OCI-LY3 (cell line): ENCODE measurements around the gene ISLR.

Experiments used
- H2AFZ ChIP-seq: fragments of 200-600, 300-600 bp; shearing (Covaris generic); 2 replicates; pipeline ENCODE4 v1.6.0; 2014; ENCODE audit warnings: antibody characterized with exemption, low read depth, low read length
- H3K27ac ChIP-seq: fragments of 200-600, 300-600 bp; sonication (generic); 2 replicates; pipeline ENCODE4 v1.5.1; 2014; ENCODE audit warnings: mild to moderate bottlenecking, low read length, moderate library complexity, mixed read lengths
- H3K27me3 ChIP-seq: fragments of 200-600, 300-600 bp; sonication (generic); 2 replicates; pipeline ENCODE4 v1.6.1; 2014; ENCODE audit warnings: low read depth, low read length, mixed read lengths
- H3K36me3 ChIP-seq: fragments of 200-600, 300-600 bp; sonication (generic); replicated peaks from 2 replicates; pipeline ENCODE3; 2014; ENCODE audit warnings: low read depth, low read length, mixed read lengths
- H3K4me1 ChIP-seq: fragments of 300-600, 200-600 bp; sonication (generic); 2 replicates; pipeline ENCODE4 v1.6.1; 2014; ENCODE audit warnings: low read length, mixed read lengths
- H3K4me2 ChIP-seq: fragments of 200-600, 300-600 bp; sonication (generic); 2 replicates; pipeline ENCODE4 v1.6.1; 2014; ENCODE audit warnings: low read length, mixed read lengths
- H3K4me3 ChIP-seq: fragments of 300-600, 200-600 bp; sonication (generic); 2 replicates; pipeline ENCODE4 v1.5.1; 2014; ENCODE audit warnings: antibody characterized with exemption, mild to moderate bottlenecking, low read length, moderate library complexity
- H3K79me2 ChIP-seq: fragments of 300-600, 200-600 bp; shearing (Covaris generic); 2 replicates; pipeline ENCODE4 v1.6.1; 2014; ENCODE audit warnings: mild to moderate bottlenecking, low read length, mixed read lengths
- H3K9ac ChIP-seq: fragments of 300-600, 200-600 bp; shearing (Covaris generic); 2 replicates; pipeline ENCODE4 v1.6.0; 2014; ENCODE audit warnings: mild to moderate bottlenecking, low read length, moderate library complexity
- H3K9me3 ChIP-seq: fragments of 200-600, 300-600 bp; shearing (Covaris generic); 2 replicates; pipeline ENCODE4 v1.6.1; 2014; ENCODE audit warnings: low read length, mixed read lengths; ENCODE audit not compliant: insufficient read depth
- H4K20me1 ChIP-seq: fragments of 200-600, 300-600 bp; sonication (generic); 2 replicates; pipeline ENCODE4 v1.6.1; 2016; ENCODE audit warnings: low read length, mixed read lengths; ENCODE audit not compliant: insufficient read depth
- CTCF ChIP-seq: fragments of 200-600, 300-600 bp; sonication (generic); IDR thresholded peaks from 2 replicates; pipeline ENCODE4 v1.5.1; 2014; ENCODE audit warnings: antibody characterized with exemption, low read length, low read depth
- EZH2phosphoT487 ChIP-seq: fragments of 200-600 bp; shearing (Covaris generic); IDR thresholded peaks from 2 replicates; pipeline ENCODE4 v1.6.1; 2018; ENCODE audit warnings: antibody characterized with exemption, mixed run types, low read depth

The ISLR gene

DNA sequence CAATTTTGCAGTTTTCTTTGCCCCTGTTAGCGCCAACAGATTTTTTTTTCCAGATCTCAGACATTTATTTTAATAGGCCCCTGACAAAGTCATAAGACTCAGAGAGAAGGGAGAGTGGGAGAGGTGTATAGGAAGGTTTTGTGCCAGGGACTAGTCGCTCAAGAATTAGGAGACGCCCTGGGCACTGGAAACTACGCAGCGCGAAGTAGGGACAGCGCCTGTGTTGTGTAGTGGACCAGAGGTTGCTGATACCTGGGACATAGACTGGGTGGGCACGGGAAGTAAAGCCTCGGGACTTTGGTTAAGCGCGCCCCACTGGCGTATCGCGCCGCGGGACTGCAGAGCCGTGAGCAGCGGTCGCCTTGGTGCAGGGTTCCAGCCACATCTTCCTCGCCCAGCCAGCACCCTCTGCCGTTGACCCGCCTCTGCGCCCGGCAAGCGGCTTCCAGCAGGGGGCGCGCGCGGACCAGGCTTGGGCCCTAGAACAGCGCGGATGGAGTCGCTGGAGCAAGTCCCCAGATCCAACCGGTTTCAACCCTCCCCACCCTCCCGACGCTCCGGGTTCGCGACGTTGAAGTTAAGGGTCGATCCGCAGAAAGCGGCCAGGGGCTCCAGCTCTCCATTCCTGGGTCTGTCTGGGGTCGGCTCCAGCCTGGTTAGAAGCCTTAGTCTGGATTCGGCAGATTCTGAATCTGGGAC lies 46.1 kb upstream of the ISLR start:
- no peak overlapping the region; the same call in 1 of the 2 replicates for H3K9ac ChIP-seq
- peak overlapping the region; percentile 68 for H3K4me2 ChIP-seq
- no peaks in the 10 kb centered on the region for H3K36me3 ChIP-seq
- H3K79me2 ChIP-seq = no peaks in the 10 kb centered on the region
- H4K20me1 ChIP-seq = no peaks in the 10 kb centered on the region
- peak overlapping the region; percentile 68 for H3K4me3 ChIP-seq
- H2AFZ ChIP-seq = peak overlapping the region; percentile 16; the same call in 1 of the 2 replicates
- H3K27me3 ChIP-seq = no peaks in the 10 kb centered on the region
- no peak overlapping the region for H3K27ac ChIP-seq
- H3K9me3 ChIP-seq = no peaks in the 10 kb centered on the region
- TF ChIP-seq CTCF (peak; percentile 97), EZH2phosphoT487 (no peak)
- peaks cover 40% of the 10 kb centered on the region for H3K4me1 ChIP-seq

DNA sequence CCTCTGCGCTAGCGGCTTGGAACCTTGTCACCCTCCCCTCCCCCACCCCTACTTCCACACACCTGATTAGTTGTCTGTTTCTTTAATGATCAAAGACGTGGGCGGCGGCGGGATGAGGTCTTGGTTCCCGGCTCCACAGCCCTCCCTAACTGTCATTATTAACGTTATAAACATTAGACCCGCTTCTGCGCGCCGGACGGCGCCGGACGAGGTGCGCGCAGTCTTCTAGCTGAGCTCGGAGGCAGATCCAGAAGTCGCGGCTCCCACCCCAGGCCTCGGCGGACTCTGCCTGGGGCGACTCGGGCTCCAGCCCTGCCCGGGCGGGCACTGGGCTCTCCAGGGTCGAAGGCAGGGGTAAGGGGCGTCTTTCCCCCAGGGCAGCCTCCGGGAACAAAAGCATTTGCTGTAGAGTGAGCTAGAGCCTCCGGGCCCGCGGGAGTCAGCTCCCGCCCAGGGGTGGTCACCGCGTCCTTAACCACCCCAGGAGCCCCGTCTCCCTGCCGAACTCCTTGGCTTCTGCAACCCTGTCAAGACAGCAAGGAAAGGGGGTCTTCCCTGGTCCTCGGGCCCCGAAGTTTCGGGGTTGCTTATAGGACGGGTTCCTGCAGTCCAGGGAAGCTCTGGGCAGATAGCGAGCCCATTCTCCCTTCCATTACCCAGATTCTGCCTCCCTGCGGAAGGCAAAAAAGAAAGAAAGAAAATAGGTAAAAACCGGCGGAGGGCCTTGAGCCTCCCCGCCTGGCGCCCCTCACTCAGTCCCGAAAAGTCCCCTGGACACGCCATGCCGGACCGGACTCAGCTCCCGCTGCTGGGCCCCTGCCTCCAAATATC lies 45.3 kb upstream of the ISLR start:
- Histone ChIP-seq H3K9me3 (no peaks in the 10 kb centered on the region), H3K4me3 (peak overlapping the region; percentile 68), H4K20me1 (no peaks in the 10 kb centered on the region), H3K79me2 (no peaks in the 10 kb centered on the region), H2AFZ (0 out of 2 replicates have a peak overlapping the region, but pooled peaks have one; percentile 11), H3K27ac (no peak overlapping the region), H3K9ac (no peak overlapping the region; the same call in 1 of the 2 replicates), H3K4me2 (peak overlapping the region; percentile 68), H3K27me3 (no peaks in the 10 kb centered on the region), H3K36me3 (no peaks in the 10 kb centered on the region), H3K4me1 (peaks cover 33% of the 10 kb centered on the region)
- no peak for TF ChIP-seq EZH2phosphoT487
- no peak for TF ChIP-seq CTCF

- TF ChIP-seq EZH2phosphoT487 (no peak), CTCF (no peak)
- Histone ChIP-seq H3K27ac (no peak overlapping the region), H3K4me3 (no peak overlapping the region), H3K4me1 (peaks cover 25% of the 10 kb centered on the region), H3K4me2 (no peak overlapping the region), H2AFZ (no peak overlapping the region), H3K36me3 (no peaks in the 10 kb centered on the region), H3K9me3 (no peaks in the 10 kb centered on the region), H3K9ac (no peak overlapping the region), H3K79me2 (no peaks in the 10 kb centered on the region), H3K27me3 (no peaks in the 10 kb centered on the region), H4K20me1 (no peaks in the 10 kb centered on the region)
Observed at GRCh38 chr15:74128785-74129585, 44.5 kb upstream of the ISLR start.
